GM19467 (cell line): ENCODE results near the gene ALDH6A1.

Experiments used
- ATAC-seq: cut with Tn5 transposase; IDR thresholded peaks from one replicate; pipeline ENCODE4 v1.9.1; 2021; ENCODE audit warnings: mild to moderate bottlenecking, moderate library complexity; ENCODE audit not compliant: unreplicated experiment

Gene ALDH6A1

DNA sequence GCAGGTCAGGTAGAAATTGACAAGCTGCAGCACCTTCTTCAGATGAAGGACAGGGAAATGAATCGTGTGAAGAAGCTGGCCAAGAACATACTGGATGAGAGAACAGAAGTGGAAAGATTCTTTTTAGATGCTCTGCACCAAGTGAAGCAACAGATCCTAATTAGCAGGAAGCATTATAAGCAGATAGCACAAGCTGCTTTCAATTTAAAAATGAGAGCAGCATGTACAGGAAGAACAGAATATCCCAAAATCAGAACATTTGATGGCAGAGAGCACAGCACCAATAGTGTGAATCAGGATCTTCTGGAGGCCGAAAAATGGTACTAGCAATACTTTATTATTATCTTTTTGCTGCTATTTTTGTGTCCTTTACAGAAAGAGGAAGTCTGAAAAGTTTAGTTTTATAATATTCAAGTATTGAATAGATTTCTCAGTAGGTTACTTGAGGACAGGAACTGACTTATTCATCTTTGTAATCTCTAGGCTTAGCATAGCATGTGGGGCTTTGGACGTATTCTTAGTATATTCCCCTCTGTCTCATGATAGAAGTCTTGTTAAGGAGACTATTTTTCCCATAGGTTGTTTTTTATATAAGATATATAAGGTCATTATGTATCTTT, 34.3 kb downstream of the ALDH6A1 start:
- ATAC-seq, result no peak

DNA sequence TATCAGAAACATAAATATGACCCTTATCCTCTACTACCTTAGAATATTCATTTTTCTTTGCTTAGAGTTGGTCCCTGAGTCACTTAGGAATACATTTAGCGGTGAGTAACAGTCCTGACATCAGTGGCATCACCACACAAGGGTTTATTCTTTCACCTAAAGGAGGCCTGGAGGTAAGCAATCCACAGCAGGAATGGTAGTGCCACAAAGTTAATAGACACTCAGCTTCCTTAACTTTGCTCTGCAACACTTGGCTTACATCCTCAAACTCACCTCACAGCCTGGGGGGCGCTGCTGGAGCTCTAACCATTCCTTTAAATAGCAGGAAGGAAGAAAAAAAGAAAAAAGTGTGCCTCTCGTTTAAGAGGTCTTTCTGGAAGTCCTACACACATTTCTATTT, 36.0 kb downstream of the ALDH6A1 start:
- ATAC-seq, result no peak

DNA sequence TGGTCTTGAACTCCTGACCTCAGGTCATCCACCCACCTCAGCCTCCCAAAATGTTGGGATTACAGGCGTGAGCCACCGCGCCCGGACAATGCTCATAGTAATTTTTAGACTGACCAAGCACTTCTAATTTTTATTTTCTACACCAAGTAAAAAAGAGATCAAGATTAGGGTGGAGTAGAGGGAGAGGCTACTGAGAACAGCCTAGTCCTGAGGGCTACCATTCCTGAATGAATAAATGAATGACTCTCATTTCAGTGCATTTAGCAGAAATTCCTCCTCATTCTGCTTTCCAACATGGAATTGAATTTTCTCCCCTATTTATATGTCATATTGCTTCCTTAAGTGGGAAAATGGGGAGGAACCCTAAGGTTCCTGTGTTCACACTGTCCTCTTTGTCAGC, 38.7 kb downstream of the ALDH6A1 start:
- no peak for ATAC-seq

DNA sequence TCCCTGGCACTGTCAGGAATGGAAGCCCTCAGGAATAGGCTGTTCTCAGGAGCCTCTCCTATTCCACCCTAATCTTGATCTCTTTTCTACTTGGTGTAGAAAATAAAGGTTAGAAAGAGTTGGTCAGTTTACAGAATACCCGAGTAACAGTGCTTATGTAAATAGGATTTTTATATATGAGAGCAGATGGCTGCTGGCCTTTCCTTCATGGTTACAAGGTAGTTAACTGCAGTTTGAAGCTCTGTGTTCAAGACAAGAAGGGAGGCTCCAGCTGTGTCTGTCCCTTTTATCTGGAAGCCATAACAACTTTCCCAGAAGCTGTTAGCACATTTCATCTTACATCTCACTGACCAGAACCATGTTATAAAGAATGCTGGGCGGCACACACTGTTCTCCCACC, 42.0 kb downstream of the ALDH6A1 start:
- no peak for ATAC-seq

DNA sequence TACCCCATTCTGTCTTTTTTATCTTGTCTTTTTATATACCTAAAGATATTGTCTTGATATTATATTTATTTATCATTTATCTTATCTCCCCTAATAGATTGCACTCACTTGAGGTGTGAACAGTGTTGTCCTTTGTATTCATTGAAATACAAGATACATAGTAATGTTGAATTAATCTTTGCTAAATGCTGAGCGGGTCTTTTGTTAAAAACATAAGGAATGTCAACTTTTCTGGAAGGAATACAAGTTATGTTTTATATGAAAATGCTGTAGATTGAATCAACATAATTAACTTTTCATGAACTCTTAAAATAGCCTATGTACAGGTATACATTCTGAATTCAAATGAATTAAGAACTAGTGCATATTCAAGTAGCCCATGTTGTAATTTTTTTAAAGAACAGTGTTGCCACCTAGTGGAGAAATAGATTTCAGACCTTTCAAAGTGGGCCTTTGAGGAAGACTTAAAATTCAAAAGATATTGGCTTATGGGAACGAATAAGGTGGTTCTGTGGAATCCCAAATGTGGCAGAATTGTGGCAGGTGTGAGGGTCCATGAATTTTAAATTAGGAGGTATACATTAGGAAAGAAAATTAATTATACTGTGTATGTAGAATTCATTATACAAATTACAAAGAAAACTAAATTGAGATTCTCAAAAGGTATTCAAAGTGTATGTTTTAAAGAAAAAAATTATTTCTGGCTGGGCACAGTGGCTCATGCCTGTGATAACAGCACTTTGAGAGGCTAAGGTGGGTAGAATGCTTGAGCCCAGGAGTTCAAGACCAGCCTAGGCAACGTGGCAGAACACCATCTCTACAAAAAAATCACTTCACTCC, 46.0 kb downstream of the ALDH6A1 start:
- no peak for ATAC-seq

DNA sequence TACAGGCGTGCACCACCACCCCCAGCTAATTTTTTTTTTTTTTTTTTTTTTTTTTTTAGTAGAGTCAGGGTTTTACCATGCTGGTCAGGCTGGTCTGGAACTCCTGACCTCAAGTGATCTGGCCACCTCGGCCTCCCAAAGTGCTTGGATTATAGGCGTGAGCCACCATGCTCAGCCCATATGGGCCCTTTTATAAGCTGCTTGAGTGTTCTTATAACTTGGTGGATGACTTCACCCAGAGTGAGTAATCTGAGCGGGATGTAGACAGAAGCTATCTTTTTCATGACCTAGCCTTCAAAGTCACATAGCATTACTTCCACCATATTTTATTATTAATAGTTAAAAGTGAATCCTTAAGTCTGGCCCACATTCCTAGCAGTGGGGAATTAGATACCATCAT, 48.7 kb downstream of the ALDH6A1 start:
- no peak for ATAC-seq

DNA sequence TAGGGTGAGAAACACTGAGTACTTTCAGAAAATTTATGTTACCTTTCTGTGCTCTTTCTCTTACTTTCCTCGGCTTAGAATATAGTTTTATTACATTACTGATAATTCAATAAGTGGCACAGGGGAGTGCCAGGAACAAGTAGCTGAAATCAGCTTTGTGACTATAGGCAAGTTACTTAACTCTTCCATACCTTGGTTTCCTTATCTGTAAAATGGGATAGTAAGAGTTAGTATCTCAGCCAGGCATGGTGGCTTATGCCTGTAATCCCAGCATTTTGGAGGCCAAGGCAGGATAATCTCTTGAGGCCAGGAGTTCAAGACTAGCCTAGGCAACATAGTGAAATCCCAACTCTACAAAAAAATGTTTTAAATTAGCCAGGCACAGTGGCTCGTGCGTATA, 49.7 kb downstream of the ALDH6A1 start:
- no peak for ATAC-seq

DNA sequence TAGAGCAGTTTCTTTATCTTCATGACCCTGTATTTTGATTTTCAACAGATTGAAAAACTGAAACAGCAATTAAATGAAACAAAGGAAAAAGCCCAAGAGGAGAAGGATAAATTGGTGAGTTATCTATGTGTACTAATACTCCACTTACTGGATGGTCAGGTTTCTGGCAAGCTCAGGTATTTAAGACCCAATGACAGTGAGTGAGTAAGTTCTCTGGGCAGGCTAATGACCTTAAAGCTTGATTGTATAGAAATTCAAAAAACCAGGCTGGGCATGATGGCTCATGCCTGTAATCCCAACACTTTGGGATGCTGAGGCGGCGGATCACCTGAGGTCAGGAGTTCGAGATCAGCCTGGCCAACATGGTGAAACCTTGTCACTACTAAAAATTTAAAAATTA, 55.1 kb downstream of the ALDH6A1 start:
- ATAC-seq, result no peak

DNA sequence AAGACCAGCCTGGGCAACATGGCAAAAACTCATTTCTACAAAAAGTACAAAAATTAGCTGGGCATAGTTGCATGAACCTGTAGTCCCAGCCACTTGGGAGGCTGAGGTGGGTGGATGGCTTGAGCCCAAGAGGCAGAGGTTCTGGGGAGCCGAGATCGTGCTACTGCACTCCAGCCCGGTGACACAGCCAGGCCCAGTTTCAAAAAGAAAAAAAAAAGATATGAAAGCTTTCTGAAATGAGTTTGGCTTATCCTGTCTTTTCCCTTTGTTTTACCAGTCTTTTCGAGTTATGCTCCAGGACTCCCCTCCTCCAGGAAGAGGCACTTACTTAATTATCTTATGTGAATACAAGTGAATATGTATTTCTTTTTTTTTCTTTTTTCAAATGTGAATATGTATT, 61.9 kb downstream of the ALDH6A1 start:
- ATAC-seq, result no peak

DNA sequence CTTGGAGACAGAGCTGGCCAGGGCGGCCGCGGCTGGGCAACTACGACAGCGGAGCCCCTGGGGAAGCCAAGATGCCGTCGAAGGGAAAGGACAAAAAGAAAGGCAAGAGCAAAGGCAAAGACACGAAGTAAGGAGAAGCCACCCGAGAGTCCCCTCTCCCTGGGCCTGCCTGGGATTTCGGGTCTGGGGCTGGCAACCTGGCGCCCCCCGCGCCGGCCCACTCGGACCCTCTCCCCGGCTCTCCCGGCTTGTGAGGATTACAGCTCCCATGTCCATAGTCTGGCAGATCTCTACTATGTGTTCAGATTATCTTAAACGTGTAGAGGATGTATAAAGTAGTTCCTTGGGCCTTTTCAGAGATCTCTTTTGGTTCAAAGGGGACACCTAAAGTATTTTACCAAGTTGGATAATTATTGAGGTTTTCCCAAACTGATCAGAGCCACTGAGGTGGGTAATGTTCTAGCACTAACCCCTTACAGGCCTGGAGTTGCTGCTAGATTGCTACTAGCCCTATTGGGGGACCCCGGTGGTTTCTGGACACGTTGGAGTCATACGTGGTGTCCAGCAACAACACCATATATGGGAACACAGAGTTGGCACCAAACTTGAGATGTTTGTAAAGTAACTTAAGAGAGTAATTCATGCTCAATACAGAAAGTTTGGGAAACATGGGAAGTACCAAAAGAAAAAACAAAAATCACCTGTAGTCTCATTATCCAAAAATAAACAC, 64.7 kb downstream of the ALDH6A1 start:
- no peak for ATAC-seq

DNA sequence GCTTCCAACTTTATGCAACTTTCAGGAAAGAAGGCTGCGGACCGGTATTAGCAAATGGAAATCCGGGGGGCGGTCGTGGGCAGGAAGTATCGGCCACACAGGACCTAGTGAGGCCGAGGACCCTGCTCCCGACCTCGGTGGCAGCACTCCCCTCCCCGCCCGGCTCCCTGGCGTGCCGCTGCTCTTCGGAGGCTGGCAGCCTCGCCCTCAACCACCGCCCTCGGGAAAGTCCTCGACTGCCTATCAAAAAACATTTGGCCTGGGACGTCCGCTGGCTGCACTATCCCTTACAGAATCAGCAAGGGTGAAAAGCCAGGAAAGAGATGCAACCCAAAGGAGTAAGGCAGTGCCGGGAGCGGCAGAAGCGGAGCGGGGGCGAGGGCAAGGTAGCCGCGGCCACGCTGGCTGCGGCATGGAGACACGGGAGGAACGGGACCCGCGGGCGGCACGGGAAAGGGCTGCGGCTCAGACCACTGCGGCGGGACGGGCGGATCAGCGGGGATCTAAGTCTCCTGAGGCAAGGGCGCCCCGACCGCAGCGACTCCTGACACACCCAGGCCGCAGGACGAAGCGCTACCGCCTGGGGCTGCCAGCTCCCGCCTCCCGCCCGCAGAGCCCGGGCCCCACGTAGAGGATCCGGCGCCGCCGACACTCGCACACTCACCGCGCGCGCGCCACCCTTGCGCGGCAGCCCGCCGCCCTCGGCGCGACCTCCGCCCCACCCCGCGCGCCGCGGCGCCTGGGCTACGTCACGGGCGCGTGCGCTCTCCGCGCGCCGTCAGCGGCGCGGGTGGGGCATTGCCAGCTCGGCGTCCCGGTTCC, 65.5 kb downstream of the ALDH6A1 start, which contains the start of the genes BBOF1 and ENTPD5:
BBOF1 (plus strand) TSS at position 764 of the 822 bp plus-strand sequence. CDS start 130 bp downstream, outside the sequence.
ENTPD5 (minus strand) TSS at position 703 of the 822 bp plus-strand sequence. CDS start 31,186 bp downstream, outside the sequence.
- ATAC-seq, result peak; percentile 72

DNA sequence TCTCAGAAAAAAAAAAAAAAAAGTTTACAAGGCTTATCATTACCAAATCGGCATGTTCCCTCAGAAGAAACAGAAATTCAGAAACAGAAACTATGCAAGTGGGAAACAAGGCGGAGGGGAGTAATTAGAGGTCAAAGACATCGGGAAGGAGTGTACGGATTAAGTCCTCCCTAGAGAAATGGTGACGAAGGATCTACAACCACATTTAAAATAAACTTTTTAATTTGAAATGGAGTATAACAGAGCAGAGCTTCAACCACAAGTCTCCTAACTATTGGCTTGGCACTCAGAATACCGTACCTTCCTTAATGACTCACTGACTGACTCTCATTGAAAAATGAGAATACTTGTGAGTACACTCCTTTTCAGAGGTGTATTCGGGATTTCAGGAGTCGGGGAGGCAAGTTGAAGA, 66.1 kb downstream of the ALDH6A1 start:
- no peak for ATAC-seq

DNA sequence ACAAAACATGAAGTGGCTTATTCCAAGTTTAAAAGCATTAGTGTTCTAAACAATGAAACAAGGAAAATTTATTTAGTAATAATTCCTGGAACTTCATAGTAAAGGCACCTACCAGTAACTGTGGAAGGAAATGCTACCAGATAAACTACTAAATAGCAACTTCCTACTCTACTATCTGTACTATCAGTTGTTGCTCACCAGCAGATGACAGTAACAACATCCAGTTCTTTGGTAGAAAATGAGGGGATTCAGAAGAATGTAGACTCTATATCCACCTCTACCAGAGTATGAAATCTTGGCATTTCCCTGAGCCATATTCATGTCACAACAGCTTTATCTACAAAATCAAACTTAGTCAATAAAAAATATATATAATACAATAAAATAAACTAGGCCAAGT, 68.3 kb downstream of the ALDH6A1 start:
- no peak for ATAC-seq

DNA sequence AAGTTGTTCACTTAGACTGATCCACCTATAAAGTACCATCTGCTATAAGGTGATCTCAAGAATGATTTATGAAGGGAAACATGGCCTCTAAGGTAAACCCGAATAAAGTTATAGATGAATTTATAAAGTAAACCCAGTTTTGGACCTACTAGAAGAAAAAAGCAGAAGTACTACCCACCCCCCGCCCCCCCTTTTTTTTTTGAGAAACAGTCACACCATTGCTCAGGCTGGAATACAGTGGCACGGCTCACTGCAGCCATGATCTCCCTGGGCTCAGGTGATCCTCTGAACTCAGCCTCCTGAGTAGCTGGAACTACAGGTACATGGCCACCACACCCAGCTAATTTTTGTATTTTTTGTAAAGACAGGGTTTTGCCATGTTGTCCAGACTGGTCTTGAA, 69.1 kb downstream of the ALDH6A1 start:
- no peak for ATAC-seq

DNA sequence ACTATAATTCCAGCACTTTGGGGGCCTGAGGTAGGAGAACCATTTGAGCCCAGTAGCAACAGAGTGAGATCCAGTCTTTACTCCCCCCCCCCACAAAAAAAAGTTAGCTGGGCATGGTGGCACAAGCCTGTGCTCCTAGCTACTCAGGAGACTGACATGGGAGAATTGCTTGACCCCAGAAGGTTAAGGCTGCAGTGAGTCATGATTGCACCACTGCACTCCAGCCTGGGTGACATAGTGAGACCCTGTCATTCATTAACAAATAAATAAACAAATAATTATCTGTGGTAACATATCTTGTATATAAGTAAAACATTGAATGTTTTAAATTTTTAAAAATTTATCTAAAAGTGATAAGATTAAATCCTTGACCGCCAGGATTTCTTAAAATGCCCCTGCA, 70.0 kb downstream of the ALDH6A1 start:
- ATAC-seq, result no peak

DNA sequence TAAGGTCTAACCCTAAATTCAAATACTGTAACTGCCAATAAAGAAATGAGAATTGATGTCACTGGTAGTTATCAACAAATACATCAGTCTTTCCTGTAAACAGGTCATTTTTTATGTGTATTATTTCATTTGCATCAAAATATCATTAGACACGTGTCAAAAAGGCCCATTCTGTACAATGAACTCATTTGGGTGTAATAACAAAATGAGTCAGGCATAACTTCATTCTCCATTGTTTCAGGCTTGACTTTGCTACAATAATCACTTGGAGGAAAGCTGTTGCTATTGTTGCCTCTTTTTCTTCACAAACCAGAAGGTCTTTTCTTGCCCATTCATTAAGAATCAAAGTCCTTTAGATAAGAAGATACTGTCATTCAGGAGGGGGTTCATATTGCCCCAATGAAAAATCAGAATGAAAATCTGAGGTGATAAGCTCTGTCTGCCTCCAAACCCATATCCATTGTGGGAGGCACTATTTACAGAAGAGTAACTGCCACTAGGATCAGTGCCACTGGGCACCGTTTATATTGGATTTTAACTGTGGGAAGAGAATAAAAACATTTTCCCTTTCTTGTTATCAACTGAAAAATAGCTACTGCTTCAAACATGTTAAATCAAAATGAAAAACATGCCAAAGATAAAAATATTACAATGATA, 75.3 kb downstream of the ALDH6A1 start:
- no peak for ATAC-seq
